Epithelial cell of umbilical artery (primary cell): Measurements from ENCODE around the gene VTCN1. TPM values are rescaled to one million over a fixed set of nuclear protein-coding genes. Genes with fewer than 3 reads are reported as not detected.

Experiments used
- total RNA-seq: library from RNA; depleted of rRNA; stranded (reverse); fragments of >200 nt; gene quantifications from 2 replicates; pipeline ENCODE4 v1.2.3, GENCODE V29; 2014

VTCN1 gene
- not detected in 2 replicates for total RNA-seq

GRCh38 chr1:117210831-117211261 lies at the start of gene VTCN1:
Gene VTCN1, minus strand, starts transcription at chr1:117210927. Its CDS starts 72 bp downstream, at chr1:117210855.

DNA sequence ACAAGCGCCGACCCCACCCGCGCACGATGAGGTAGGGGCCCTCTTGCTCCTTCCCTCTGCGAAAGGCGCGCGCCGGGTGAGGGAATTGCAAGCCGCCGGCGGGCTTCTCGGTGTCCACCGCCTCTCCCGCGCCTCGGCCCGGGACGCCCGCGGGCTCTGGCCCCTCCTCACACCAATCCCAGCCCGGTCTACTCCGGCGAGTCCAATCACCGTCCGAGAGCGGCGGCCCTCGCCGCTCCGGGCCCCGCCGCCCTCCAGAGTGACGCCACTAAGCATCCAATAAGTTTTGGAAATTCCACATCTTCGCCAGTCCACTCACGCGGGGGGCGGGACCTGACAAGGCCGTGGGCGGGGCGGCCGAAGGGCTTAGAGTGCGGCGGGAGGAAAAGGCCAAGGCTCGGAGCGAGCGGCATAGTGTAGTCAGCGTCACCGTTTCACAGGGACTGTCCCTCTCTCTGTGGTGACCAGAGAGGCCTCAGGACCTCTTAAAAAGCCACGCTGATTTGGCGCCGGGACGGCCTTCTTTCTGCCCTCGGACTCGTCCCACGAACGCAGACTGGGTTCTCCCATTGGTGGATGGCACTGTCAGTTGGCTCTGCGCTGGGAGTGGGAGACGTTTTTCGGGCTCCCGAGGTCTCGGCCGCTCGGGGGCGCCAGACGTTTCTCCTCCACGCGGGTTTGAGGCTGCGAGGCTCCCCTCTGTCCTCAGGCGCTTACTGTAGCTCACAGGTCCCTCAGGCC lies 89.0 kb downstream of the VTCN1 start, which contains the start of gene TRIM45:
TSS of gene TRIM45 (minus strand) at position 161 of the 741 bp plus-strand sequence. CDS start 548 bp downstream, outside the sequence.

Other genes starting within 250 kb of the VTCN1 start
- under 0.01 and 0.15 TPM in 2 replicates for gene CD101, start 209.2 kb downstream of the VTCN1 start, total RNA-seq
- 14.0 and 21.1 TPM in 2 replicates for gene TTF2, start 150.6 kb downstream of the VTCN1 start, total RNA-seq
- gene TRIM45, start 89.2 kb downstream of the VTCN1 start, total RNA-seq, result 1.4 and 3.2 TPM in 2 replicates
- 37.1 and 65.6 TPM in 2 replicates for gene MAN1A2, start 156.5 kb upstream of the VTCN1 start, total RNA-seq